Embryonic facial prominence (tissue), 1 donor: ENCODE measurements around the gene RBKS.
"Not testable (repeated sequence)": the region's sequence is repeated elsewhere in the genome, so short reads cannot be mapped to it uniquely, and the experiment has no call there.

Source experiments
- DNase-seq: peaks from one replicate; pipeline ENCODE4 v3.0.0-alpha.2; 2016; ENCODE audit errors: extremely low spot score

The RBKS gene

GRCh38 chr2:27762951-27763906, 127.0 kb downstream of the RBKS start:
- no peak for DNase-seq

- no peak for DNase-seq
Measured at GRCh38 chr2:27756544-27757498, 133.4 kb downstream of the RBKS start.

GRCh38 chr2:27756091-27756490, 134.1 kb downstream of the RBKS start:
- no peak for DNase-seq

- DNase-seq, result no peak
Measured at GRCh38 chr2:27754831-27755230, 135.4 kb downstream of the RBKS start.

- DNase-seq, result no peak
Measured at GRCh38 chr2:27754138-27754588, 136.0 kb downstream of the RBKS start.

GRCh38 chr2:27752551-27753237, 137.5 kb downstream of the RBKS start:
- DNase-seq, result no peak

- DNase-seq, result no peak
Measured at GRCh38 chr2:27751377-27751776, 138.8 kb downstream of the RBKS start.

- DNase-seq, result not testable (repeated sequence)
Measured at GRCh38 chr2:27748803-27749554, 141.2 kb downstream of the RBKS start.

GRCh38 chr2:27747827-27748352, 142.3 kb downstream of the RBKS start:
- DNase-seq, result no peak

- DNase-seq, result no peak
Measured at GRCh38 chr2:27746325-27746724, 143.9 kb downstream of the RBKS start.

- DNase-seq, result not testable (repeated sequence)
Measured at GRCh38 chr2:27745494-27745893, 144.7 kb downstream of the RBKS start.

- no peak for DNase-seq
Measured at GRCh38 chr2:27742571-27742970, 147.6 kb downstream of the RBKS start.

- no peak for DNase-seq
Measured at GRCh38 chr2:27741673-27742072, 148.5 kb downstream of the RBKS start.

GRCh38 chr2:27739058-27739373, 151.2 kb downstream of the RBKS start:
- DNase-seq, result no peak

GRCh38 chr2:27738349-27739057, 151.7 kb downstream of the RBKS start:
- no peak for DNase-seq

GRCh38 chr2:27737676-27738348, 152.4 kb downstream of the RBKS start:
- DNase-seq, result no peak

GRCh38 chr2:27736890-27737204, 153.3 kb downstream of the RBKS start:
- no peak for DNase-seq

GRCh38 chr2:27736031-27736889, 153.9 kb downstream of the RBKS start:
- no peak for DNase-seq
